Left hindlimb (tissue), 1 donor: ENCODE data around the gene PRDX5.

Experiments
- DNase-seq: peaks from one replicate; pipeline ENCODE4 v3.0.0-alpha.2; 2018

The PRDX5 gene

DNA sequence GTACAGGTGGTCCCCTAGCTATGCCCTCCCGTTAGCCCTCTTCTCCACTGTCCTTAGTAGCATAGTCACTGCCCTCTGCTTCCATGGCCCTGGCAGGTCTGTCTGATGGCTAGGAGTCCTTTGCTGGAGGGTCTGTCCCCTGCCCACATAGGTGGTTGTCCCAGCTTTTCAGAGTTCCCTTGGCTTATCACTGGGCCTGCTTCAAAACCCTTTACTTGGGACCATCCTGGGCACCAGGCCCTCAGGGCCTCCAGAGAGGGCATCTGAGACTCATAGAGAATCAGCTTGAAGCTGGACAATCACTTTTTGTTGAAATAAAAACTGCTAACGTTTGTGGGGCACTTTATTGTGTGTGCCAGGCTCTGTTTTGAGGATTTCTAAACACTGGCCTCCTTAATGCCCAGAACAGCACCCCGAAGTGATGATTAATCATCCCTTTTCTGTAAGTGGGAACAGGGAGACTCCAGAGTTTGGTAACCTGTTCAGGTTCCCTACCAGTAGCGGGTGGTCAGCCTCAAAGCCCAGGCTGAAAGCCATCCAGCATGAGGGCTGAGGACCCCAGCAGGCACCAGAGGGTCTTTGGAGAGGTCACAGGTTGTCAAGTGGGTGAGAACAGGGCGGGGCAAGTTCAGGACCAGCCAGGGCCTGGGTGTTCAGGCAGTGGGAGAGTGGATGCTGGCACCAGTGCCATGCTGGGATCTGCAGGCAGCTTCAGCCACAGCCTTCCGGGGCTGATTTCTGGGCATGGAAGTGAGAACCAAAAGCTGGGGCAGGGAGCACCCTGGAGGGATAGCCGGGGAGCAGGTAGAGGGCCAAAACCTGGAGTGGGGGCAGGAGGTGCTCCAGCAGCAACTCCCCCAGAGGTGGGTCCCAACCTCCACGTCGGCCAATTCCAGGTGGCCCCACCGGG is 27.3 kb upstream of the PRDX5 start:
- DNase-seq: no peak

GRCh38 chr11:64291262-64291751 is 26.6 kb upstream of the PRDX5 start, which contains the start of gene KCNK4:
Gene KCNK4 (plus strand): TSS chr11:64291302. CDS start chr11:64293019, 1,717 bp downstream.
- DNase-seq: no peak

DNA sequence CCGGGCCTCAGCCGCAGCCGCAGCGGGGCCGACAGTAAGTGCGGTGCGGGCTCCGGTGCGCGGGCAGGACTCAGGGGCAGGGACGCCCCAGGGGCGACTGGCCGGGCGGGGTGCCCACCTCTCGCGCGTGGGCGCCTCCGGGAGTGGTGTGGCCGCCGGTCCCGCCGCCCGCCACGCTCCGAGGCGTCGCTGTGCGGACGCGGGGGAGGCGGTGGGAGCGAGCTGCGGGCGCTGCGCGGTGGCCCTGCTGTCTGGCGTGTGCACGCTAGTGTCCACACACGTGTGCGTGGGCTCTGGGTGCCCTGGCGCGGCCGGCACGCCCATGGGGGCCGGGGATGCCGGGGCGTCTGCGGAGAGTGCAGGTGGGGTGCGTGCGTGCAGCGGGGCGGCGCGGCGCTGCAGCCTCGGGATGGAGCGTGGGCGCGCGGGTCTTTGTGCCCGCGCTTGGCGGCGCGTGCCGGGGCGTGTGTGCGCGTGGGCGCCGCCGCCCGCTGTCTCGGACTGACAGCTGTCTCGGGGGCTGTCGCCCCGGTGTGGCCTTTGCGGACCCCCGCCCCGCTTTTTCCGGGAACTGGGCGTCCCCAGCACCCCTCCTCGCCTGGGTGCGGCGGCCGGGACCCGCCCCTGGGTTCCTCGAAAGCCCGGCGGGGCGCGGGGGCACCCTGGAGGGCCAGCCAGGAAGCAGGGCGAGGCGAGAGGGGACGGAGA is 26.0 kb upstream of the PRDX5 start:
- DNase-seq: no peak

GRCh38 chr11:64292460-64293254 is 25.3 kb upstream of the PRDX5 start:
- no peak for DNase-seq

- DNase-seq: no peak
These were observed 23.1 kb upstream of the PRDX5 start for GRCh38 chr11:64294774-64295173.

DNA sequence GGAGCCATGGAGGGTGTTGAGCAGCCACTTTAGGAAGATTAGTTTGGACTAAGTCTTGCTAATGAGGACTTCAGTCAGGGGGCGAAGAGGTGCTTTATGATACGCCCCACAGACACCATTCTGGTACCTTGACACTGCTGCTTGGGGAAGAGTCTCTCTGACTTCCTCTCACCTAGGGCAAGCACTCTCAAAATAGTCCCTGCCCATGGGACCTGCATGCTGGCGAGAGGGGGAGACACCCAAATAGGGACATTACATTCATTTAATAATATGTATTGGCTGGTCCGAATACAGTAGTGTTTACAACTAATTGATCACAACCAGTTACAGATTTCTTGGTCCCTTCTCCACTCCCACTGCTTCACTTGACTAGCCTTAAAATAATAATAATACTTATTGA is 22.2 kb upstream of the PRDX5 start:
- DNase-seq: no peak

DNA sequence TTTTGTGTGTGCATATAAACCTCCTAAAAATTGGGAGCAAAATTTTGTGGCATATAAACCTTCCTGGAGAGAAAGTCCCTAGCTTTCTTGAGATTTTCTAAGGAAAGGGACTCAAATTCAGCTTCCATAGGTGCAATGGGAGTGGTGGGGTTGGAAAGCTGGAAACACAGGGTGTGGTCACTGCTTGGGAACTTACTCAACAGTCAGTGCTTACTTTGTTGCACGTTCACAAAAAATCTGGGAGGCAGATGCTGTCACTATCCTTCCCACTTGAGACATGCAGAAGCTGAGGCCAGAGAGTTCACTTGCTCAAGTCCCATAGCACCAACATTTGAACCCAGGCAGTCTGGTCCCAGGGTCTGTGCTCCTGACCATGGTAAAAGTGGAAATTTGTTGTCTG is 21.7 kb upstream of the PRDX5 start:
- no peak for DNase-seq

DNA sequence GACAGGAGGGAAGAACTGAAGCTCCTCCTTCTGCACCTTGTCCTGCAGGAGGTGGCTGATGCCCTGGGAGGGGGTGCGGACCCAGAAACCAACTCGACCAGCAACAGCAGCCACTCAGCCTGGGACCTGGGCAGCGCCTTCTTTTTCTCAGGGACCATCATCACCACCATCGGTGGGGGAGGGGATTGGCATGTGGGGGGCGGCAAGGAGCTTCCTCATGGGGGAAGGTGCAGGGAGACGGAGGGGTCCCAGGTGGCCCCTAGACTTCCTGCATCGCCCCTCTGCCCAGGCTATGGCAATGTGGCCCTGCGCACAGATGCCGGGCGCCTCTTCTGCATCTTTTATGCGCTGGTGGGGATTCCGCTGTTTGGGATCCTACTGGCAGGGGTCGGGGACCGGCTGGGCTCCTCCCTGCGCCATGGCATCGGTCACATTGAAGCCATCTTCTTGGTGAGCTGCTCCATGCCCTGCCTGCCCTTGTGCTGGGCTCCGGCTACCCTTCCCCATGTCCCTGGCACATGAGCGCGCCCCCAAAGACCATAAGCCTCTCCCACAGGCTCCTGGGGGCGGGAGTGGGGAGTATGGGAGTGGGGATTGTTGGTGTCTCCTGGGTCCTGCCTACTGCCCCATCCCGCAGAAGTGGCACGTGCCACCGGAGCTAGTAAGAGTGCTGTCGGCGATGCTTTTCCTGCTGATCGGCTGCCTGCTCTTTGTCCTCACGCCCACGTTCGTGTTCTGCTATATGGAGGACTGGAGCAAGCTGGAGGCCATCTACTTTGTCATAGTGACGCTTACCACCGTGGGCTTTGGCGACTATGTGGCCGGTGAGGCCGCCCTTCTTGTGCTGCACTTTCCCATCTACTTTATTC is 20.9 kb upstream of the PRDX5 start:
- no peak for DNase-seq

- DNase-seq: no peak
These were observed 20.1 kb upstream of the PRDX5 start for GRCh38 chr11:64297699-64298358.

DNA sequence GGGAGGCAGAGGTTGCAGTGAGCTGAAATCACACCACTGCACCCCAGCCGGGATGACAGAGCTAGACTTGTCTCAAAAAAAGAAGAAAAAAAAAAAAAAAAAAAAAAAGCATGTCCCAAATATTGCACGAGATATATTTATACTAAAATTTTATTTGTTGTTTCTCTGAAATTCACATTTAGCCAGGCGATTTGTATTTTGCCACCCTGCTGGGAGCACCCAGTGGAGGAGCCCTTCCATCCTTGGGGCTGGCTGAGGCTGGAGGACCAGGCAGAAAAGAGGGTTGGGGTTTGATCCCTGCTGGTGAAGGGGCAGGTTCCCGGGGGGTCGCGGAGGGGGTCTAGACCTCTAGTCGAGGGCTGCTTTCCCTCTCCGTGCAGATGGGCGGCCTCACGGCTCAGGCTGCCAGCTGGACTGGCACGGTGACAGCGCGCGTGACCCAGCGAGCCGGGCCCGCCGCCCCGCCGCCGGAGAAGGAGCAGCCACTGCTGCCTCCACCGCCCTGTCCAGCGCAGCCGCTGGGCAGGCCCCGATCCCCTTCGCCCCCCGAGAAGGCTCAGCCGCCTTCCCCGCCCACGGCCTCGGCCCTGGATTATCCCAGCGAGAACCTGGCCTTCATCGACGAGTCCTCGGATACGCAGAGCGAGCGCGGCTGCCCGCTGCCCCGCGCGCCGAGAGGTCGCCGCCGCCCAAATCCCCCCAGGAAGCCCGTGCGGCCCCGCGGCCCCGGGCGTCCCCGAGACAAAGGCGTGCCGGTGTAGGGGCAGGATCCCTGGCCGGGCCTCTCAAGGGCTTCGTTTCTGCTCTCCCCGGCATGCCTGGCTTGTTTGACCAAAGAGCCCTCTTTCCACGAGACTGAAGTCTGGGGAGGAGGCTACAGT is 18.7 kb upstream of the PRDX5 start:
- DNase-seq: no peak

DNA sequence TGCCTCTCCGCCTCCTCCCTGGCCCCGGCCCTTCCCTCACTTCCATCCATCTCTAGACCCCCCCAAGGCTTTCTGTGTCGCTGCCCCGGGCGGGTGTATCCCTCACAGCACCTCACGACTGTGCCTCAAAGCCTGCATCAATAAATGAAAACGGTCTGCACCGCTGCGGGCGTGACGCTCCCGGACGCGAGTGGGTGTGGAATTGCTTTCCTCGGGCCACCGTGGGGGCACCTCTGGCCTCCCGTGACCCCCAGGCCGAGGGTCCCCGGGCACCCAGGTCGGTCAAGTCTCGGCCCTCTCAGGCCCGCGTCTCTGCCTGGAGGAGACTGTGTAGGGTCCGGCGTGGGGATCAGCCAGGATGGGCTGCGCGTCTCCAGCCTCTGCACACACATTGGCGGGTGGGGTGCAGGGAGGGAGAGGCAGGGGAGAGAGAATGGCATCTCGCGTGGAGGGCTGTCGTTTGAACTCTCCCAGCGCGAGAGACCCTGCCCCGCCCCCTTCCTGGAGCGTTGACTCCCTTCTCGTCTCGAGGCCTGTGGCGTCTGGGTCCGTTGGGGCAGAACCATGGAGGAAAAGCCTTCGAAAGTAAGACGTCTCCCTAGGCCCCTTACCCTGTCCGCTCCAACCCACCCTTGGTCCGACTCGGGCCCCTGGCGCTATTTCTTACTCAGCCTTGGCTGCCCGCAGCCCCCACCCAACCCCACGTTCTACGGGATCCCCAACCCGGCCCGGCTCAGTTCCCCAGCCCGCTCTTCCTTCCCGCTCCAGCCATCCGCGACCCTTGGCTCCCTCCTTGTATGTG is 17.9 kb upstream of the PRDX5 start, which contains the start of gene CATSPERZ:
TSS of gene CATSPERZ (plus strand) at position 512 of the 802 bp plus-strand sequence. CDS start at position 565, 53 bp downstream.
- DNase-seq: no peak

- DNase-seq: no peak
These were observed 14.6 kb upstream of the PRDX5 start for GRCh38 chr11:64303109-64304031.

- DNase-seq: no peak
These were observed 13.9 kb upstream of the PRDX5 start for GRCh38 chr11:64304032-64304315.

DNA sequence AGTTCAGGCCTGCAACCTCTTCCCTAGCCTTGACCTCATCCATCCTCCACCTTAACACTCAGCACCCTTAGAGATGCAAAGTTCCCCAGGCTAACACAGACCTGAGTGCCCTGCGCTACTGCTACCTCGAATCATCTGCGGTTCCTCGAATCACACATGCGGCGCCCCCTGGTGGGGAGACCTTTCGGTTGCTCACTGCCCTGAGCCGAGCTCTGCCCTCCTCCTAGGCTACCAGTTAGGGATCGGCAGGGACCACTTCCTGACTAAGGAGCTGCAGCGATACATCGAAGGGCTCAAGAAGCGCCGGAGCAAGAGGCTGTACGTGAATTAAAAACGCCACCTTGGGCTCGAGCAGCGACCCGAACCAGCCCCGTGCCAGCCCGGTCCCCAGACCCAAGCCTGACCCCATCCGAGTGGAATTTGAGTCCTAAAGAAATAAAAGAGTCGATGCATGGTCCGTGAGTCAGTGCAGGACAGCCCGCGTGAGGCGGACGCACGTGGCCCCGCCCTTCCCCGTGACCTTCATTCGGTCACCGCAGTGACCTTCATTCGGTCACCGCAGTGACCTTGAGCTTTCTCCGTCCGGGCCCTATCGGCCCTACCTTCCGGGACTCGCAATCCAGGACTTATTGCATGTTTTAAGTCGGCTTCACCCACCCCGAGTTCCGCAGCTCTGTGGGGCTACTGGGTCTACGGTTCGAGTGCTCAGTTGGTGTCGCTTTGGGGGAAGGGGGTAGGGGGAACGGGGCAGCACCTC is 13.4 kb upstream of the PRDX5 start:
- DNase-seq: peak; percentile 86

GRCh38 chr11:64305075-64305690 is 12.7 kb upstream of the PRDX5 start, which contains the start of gene ESRRA:
Gene ESRRA (plus strand): TSS chr11:64305524. CDS start chr11:64307180, 1,656 bp downstream.
- peak; percentile 99 for DNase-seq

DNA sequence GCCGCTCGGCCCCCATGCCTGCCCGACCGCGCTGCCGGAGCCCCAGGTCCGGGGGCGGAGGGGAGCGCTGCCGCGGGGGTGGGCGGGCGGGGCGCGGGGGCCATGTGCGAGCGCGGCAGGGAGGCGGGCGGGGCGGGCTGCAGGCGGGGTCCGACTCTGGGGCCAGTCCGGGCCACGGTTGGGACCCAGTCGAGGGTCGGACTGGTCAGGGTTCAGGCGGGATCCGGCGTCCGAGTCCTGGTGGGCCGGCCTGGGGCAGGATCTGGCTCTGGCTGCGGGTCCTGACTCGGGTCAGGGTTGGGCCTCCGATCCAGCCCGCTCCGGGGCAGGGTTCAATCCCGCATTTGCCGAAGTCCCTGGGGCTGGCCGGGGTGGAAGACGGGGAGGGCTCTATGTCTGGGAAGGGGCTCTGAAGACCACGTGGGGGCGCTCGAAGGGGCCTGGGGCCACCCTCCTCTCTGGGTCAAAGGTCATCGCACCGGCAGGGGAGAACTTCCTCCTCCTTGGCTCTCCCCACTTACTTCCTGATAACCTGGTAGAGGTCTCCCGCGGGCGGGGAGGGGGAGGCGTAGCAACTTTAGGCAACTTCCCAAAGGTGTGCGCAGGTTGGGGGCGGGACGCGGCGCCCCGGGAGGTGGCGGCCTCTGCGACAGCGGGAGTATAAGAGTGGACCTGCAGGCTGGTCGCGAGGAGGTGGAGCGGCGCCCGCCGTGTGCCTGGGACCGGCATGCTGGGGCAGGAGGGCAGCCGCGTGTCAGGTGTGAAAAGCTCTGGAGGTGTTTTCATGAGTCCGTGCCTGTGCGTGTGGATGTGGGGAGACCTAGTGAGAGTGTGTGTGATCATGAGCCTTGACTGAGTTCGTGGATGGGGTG is 12.0 kb upstream of the PRDX5 start:
- DNase-seq: peak; percentile 73
